SK-N-SH treated with all-trans-retinoic acid at 6 μM for 48 hours (cell line): ENCODE results near the gene FBXL17.

Experiments
- ARNTL ChIP-seq: fragments of 450-650 bp; formaldehyde crosslinking; IDR thresholded peaks from 2 replicates; pipeline ENCODE4 v1.5.0; 2020; ENCODE audit warnings: low read depth, mild to moderate bottlenecking, moderate library complexity, borderline replicate concordance
- CREB5 ChIP-seq: fragments of 250-450 bp; sonication (Bioruptor Pico); IDR thresholded peaks from 2 replicates; pipeline ENCODE4 v1.5.1; 2020; ENCODE audit warnings: low read depth, mild to moderate bottlenecking, moderate library complexity
- CSRNP3 ChIP-seq: fragments of 250-450 bp; sonication (Bioruptor Pico); IDR thresholded peaks from 2 replicates; pipeline ENCODE4 v1.5.1; 2021; ENCODE audit warnings: mild to moderate bottlenecking, moderate library complexity
- PATZ1 ChIP-seq: fragments of 250-450 bp; sonication (Bioruptor Pico); IDR thresholded peaks from 2 replicates; pipeline ENCODE4 v1.8.0; 2020; ENCODE audit warnings: mild to moderate bottlenecking, moderate library complexity, borderline replicate concordance
- ZC3H10 ChIP-seq: fragments of 250-450 bp; sonication (Bioruptor Pico); IDR thresholded peaks from 2 replicates; pipeline ENCODE4 v1.5.1; 2021; ENCODE audit warnings: mild to moderate bottlenecking, moderate library complexity

GRCh38 chr5:108320231-108320630 lies 61.7 kb downstream of the FBXL17 start:
- TF ChIP-seq PATZ1 (no peak), CREB5 (CRISPR knock-in tag) (no peak), ARNTL (CRISPR knock-in tag) (no peak), ZC3H10 (CRISPR knock-in tag) (no peak), CSRNP3 (CRISPR knock-in tag) (no peak)
